HUES48 (cell line): ENCODE data around the gene PPP1R8.
"Not testable (repeated sequence)": the region's sequence is repeated elsewhere in the genome, so short reads cannot be mapped to it uniquely, and the experiment has no call there.

Experiments
- H3K27ac ChIP-seq: one replicate; pipeline ENCODE4 v1.7.0; 2013; ENCODE audit warnings: low read depth, low read length, inconsistent platforms
- H3K27me3 ChIP-seq: 2 replicates; pipeline ENCODE4 v1.6.1; 2013; ENCODE audit warnings: mild to moderate bottlenecking, low read length; ENCODE audit not compliant: control insufficient read depth, insufficient read depth
- H3K36me3 ChIP-seq: 2 replicates; pipeline ENCODE4 v1.6.1; 2013; ENCODE audit warnings: low read length; ENCODE audit not compliant: control insufficient read depth, insufficient read depth
- H3K4me1 ChIP-seq: 2 replicates; pipeline ENCODE4 v1.6.1; 2013; ENCODE audit warnings: mild to moderate bottlenecking, low read length; ENCODE audit not compliant: control insufficient read depth, insufficient read depth
- H3K4me3 ChIP-seq: 2 replicates; pipeline ENCODE4 v1.5.1; 2013; ENCODE audit warnings: mild to moderate bottlenecking, low read depth, low read length
- H3K9ac ChIP-seq: 2 replicates; pipeline ENCODE4 v1.6.1; 2013; ENCODE audit warnings: mild to moderate bottlenecking, low read depth, low read length, moderate library complexity
- H3K9me3 ChIP-seq: 2 replicates; pipeline ENCODE4 v1.6.1; 2013; ENCODE audit warnings: low read length; ENCODE audit not compliant: control insufficient read depth, insufficient read depth

The PPP1R8 gene

GRCh38 chr1:27833470-27833869, 2.9 kb downstream of the PPP1R8 start:
- Histone ChIP-seq H3K27ac (no peak overlapping the region), H3K9me3 (no peaks in the 10 kb centered on the region), H3K4me3 (no peak overlapping the region), H3K27me3 (no peaks in the 10 kb centered on the region), H3K4me1 (peaks cover 7% of the 10 kb centered on the region), H3K9ac (no peak overlapping the region), H3K36me3 (peaks cover 48% of the 10 kb centered on the region)

GRCh38 chr1:27835046-27835445, 4.5 kb downstream of the PPP1R8 start:
- peaks cover 63% of the 10 kb centered on the region for H3K36me3 ChIP-seq
- no peaks in the 10 kb centered on the region for H3K27me3 ChIP-seq
- H3K4me3 ChIP-seq = no peak overlapping the region
- peaks cover 7% of the 10 kb centered on the region for H3K4me1 ChIP-seq
- H3K9ac ChIP-seq = no peak overlapping the region
- H3K27ac ChIP-seq = no peak overlapping the region
- no peaks in the 10 kb centered on the region for H3K9me3 ChIP-seq

DNA sequence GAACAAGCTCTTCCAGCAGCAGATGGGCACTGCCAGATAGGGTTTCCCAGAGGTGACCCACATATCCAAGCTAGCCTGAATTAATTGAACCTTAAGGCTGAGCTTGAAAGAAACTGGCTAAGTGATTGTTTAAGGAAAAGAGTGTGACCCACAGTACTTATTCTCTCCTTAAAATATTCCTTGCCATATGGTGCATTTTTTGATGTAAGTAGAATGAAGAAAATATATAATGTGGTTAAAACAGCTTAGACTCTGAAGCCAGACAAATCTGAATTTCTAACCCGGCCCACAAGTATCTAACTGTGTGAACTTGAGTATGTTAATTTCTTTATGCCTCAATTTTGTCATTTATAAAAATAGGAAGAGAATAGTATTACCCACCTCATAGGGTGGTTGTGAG, 4.9 kb downstream of the PPP1R8 start:
- no peaks in the 10 kb centered on the region for H3K9me3 ChIP-seq
- H3K4me1 ChIP-seq = peaks cover 7% of the 10 kb centered on the region
- H3K27ac ChIP-seq = no peak overlapping the region
- H3K27me3 ChIP-seq = no peaks in the 10 kb centered on the region
- H3K36me3 ChIP-seq = peaks cover 67% of the 10 kb centered on the region
- no peak overlapping the region for H3K4me3 ChIP-seq
- no peak overlapping the region for H3K9ac ChIP-seq

GRCh38 chr1:27849951-27850350, 19.4 kb downstream of the PPP1R8 start:
- Histone ChIP-seq H3K27me3 (no peaks in the 10 kb centered on the region), H3K36me3 (peaks cover 63% of the 10 kb centered on the region), H3K9me3 (peaks cover 7% of the 10 kb centered on the region), H3K4me3 (no peak overlapping the region), H3K4me1 (no peaks in the 10 kb centered on the region), H3K27ac (no peak overlapping the region), H3K9ac (no peak overlapping the region)

GRCh38 chr1:27855085-27855484, 24.5 kb downstream of the PPP1R8 start:
- peaks cover 2% of the 10 kb centered on the region; the same call in 1 of the 2 replicates for H3K4me1 ChIP-seq
- H3K4me3 ChIP-seq = no peak overlapping the region
- H3K36me3 ChIP-seq = peaks cover 18% of the 10 kb centered on the region
- no peaks in the 10 kb centered on the region for H3K27me3 ChIP-seq
- peaks cover 7% of the 10 kb centered on the region for H3K9me3 ChIP-seq
- no peak overlapping the region for H3K27ac ChIP-seq
- no peak overlapping the region for H3K9ac ChIP-seq

DNA sequence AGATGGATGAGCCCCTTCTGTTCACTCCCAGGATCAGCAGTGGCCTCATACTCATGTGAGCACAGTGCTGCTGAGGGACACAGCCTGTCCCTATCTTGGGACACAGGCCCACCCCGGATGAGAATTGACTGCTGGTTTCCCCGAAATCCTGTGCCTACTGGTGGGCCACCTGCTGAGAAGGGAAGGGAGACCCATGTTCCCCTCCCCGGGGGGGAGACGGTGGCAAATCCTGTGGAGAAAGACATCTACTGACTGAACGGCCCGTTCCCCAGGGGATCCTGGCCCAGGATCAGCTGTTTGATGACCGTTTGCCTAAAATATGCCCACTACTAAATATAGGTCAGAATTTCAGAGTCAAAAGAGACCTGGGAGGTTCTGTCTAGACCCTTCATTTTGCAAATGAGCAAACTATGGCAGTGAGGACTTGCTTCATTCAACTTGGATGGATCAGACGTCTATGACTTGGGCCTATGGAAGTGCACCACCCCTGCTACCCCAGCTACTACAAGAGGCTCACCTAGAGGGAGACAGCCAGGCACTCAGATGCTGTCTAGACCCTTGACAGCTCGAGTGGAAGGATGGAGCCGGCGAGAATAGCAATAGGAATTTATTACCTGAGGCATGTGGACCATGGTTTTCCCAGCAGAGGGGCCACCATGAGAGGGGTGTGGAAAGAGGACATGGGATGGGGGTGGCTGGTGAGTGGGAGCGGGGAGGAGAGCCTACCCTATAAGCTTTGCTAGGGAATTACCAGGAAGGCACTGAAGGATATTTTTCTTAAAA, 26.2 kb downstream of the PPP1R8 start:
- Histone ChIP-seq H3K4me3 (no peak overlapping the region), H3K9me3 (peaks cover 2% of the 10 kb centered on the region), H3K27ac (no peak overlapping the region), H3K36me3 (peaks cover 2% of the 10 kb centered on the region), H3K4me1 (peaks cover 2% of the 10 kb centered on the region; the same call in 1 of the 2 replicates), H3K9ac (no peak overlapping the region), H3K27me3 (no peaks in the 10 kb centered on the region)

DNA sequence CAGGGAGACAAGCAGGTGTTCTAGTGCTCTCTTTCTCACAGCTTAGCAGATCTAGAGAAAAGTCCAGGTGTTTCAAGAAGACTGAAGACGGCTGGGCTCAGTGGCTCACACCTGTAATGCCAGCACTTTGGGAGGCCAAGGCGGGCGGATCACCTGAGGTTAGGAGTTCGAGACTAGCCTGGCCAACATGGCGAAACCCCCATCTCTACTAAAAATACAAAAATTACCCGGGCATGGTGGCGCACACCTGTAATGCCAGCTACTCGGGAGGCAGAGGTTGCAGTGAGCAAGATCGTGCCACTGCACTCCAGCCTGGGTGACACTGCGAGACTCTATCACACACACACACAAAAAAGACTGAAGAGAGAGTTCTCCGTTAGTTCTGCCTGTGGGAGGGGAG, 27.0 kb downstream of the PPP1R8 start:
- H3K36me3 ChIP-seq, H3K4me3 ChIP-seq, H3K9me3 ChIP-seq, H3K9ac ChIP-seq, H3K4me1 ChIP-seq, H3K27ac ChIP-seq, H3K27me3 ChIP-seq: not testable (repeated sequence)

- Histone ChIP-seq H3K9me3 (no peaks in the 10 kb centered on the region), H3K36me3 (no peaks in the 10 kb centered on the region), H3K27ac (no peak overlapping the region), H3K27me3 (no peaks in the 10 kb centered on the region), H3K9ac (no peak overlapping the region), H3K4me3 (no peak overlapping the region), H3K4me1 (peaks cover 2% of the 10 kb centered on the region; the same call in 1 of the 2 replicates)
These were observed 27.7 kb downstream of the PPP1R8 start for GRCh38 chr1:27858072-27858948.

- Histone ChIP-seq H3K4me3 (no peak overlapping the region), H3K9ac (no peak overlapping the region), H3K9me3 (no peaks in the 10 kb centered on the region), H3K27ac (no peak overlapping the region), H3K27me3 (no peaks in the 10 kb centered on the region), H3K4me1 (peaks cover 2% of the 10 kb centered on the region; the same call in 1 of the 2 replicates), H3K36me3 (no peaks in the 10 kb centered on the region)
These were observed 28.5 kb downstream of the PPP1R8 start for GRCh38 chr1:27858949-27859576.

- Histone ChIP-seq H3K4me1 (peaks cover 2% of the 10 kb centered on the region; the same call in 1 of the 2 replicates), H3K9ac (no peak overlapping the region)
These were observed 30.9 kb downstream of the PPP1R8 start for GRCh38 chr1:27861436-27861835.

More at GRCh38 chr1:27861436-27861835, 30.9 kb downstream of the PPP1R8 start:
- Histone ChIP-seq H3K4me3 (no peak overlapping the region), H3K27me3 (no peaks in the 10 kb centered on the region), H3K36me3 (no peaks in the 10 kb centered on the region), H3K27ac (no peak overlapping the region), H3K9me3 (no peaks in the 10 kb centered on the region)
